GM23338 (cell line): ENCODE results near the gene B4GALNT4. TPM values are rescaled to one million over a fixed set of nuclear protein-coding genes. Genes with fewer than 3 reads are reported as not detected.

Experiments used
- ATAC-seq: fragments of 200-7000 bp; cut with Tn5 transposase; 3 replicates; pipeline ENCODE4 v1.9.1; 2020
- DNase-seq: peaks from one replicate; pipeline ENCODE4 v3.0.0-alpha.2; 2015; ENCODE audit warnings: low spot score
- H2AFZ ChIP-seq: fragments of 200-600 bp; sonication (generic); 2 replicates; pipeline ENCODE4 v1.8.0; 2016; ENCODE audit warnings: antibody characterized with exemption, mild to moderate bottlenecking, moderate library complexity
- H3F3A ChIP-seq: fragments of 200-600 bp; sonication (generic); replicated peaks from 2 replicates; pipeline ENCODE4 v1.8.0; 2017; ENCODE audit warnings: antibody characterized with exemption, mixed run types, low read depth
- H3K27ac ChIP-seq: fragments of 200-600 bp; sonication (generic); 2 replicates; pipeline ENCODE4 v1.6.1; 2016; ENCODE audit warnings: low read depth
- H3K27me3 ChIP-seq: fragments of 200-600 bp; sonication (generic); 2 replicates; pipeline ENCODE4 v1.8.0; 2016; ENCODE audit warnings: mild to moderate bottlenecking, mixed run types, moderate library complexity; ENCODE audit not compliant: insufficient read depth
- H3K36me3 ChIP-seq: fragments of 200-600 bp; sonication (generic); 2 replicates; pipeline ENCODE4 v1.8.0; 2016; ENCODE audit warnings: mild to moderate bottlenecking; ENCODE audit not compliant: insufficient read depth
- H3K4me1 ChIP-seq: fragments of 200-600 bp; sonication (generic); 2 replicates; pipeline ENCODE4 v1.8.0; 2016; ENCODE audit warnings: mild to moderate bottlenecking, moderate library complexity; ENCODE audit not compliant: insufficient read depth
- H3K4me2 ChIP-seq: fragments of 200-600 bp; sonication (generic); 2 replicates; pipeline ENCODE4 v1.7.1; 2017; ENCODE audit warnings: mixed run types
- H3K4me3 ChIP-seq: fragments of 200-600 bp; sonication (generic); 2 replicates; pipeline ENCODE4 v1.6.1; 2016; ENCODE audit warnings: mixed run types
- H3K79me2 ChIP-seq: fragments of 200-600 bp; sonication (generic); replicated peaks from 2 replicates; pipeline ENCODE4 v1.8.0; 2017; ENCODE audit warnings: mild to moderate bottlenecking; ENCODE audit not compliant: insufficient read depth
- H3K9me2 ChIP-seq: fragments of 200-600 bp; sonication (generic); 2 replicates; pipeline ENCODE4 v1.8.0; 2017; ENCODE audit not compliant: insufficient read depth
- H4K20me1 ChIP-seq: fragments of 200-600 bp; sonication (generic); replicated peaks from 2 replicates; pipeline ENCODE4 v1.8.0; 2017; ENCODE audit warnings: mild to moderate bottlenecking; ENCODE audit not compliant: insufficient read depth
- H3K27ac Mint-ChIP-seq: 2 replicates; pipeline ENCODE4 v1.8.0; 2020; ENCODE audit warnings: inconsistent platforms, mild to moderate bottlenecking, moderate library complexity, mixed read lengths
- H3K27me3 Mint-ChIP-seq: 3 replicates; pipeline ENCODE4 v1.8.0; 2022; ENCODE audit warnings: low read depth, mild to moderate bottlenecking, moderate library complexity, mixed read lengths, inconsistent platforms; ENCODE audit not compliant: insufficient read depth, poor library complexity
- H3K36me3 Mint-ChIP-seq: 3 replicates; pipeline ENCODE4 v1.8.0; 2021; ENCODE audit warnings: low read depth, mild to moderate bottlenecking, inconsistent platforms, moderate library complexity, mixed read lengths
- H3K4me1 Mint-ChIP-seq: 3 replicates; pipeline ENCODE4 v1.8.0; 2020; ENCODE audit warnings: mild to moderate bottlenecking, inconsistent platforms, mixed read lengths
- H3K4me3 Mint-ChIP-seq: 3 replicates; pipeline ENCODE4 v1.8.0; 2021; ENCODE audit warnings: moderate library complexity, mild to moderate bottlenecking, inconsistent platforms, mixed read lengths
- H3K9me3 Mint-ChIP-seq: 3 replicates; pipeline ENCODE4 v1.8.0; 2020; ENCODE audit warnings: moderate library complexity, mild to moderate bottlenecking, inconsistent platforms, mixed read lengths
- CREB1 ChIP-seq: fragments of 250-450 bp; sonication (Bioruptor Pico); IDR thresholded peaks from 2 replicates; pipeline ENCODE4 v1.5.0; 2020; ENCODE audit warnings: low read depth, mild to moderate bottlenecking, moderate library complexity
- EZH2 ChIP-seq: fragments of 200-600 bp; sonication (generic); IDR thresholded peaks from one replicate; pipeline ENCODE4 v1.8.0; 2017; ENCODE audit warnings: antibody characterized with exemption, mild to moderate bottlenecking, low read depth; ENCODE audit not compliant: unreplicated experiment
- EZH2phosphoT487 ChIP-seq: fragments of 200-600 bp; sonication (generic); IDR thresholded peaks from one replicate; pipeline ENCODE4 v1.8.1; 2018; ENCODE audit warnings: antibody characterized with exemption; ENCODE audit not compliant: unreplicated experiment
- JUNB ChIP-seq: IDR thresholded peaks from one replicate; pipeline ENCODE4 v1.6.1; 2016; ENCODE audit warnings: antibody characterized with exemption; ENCODE audit not compliant: unreplicated experiment
- NANOG ChIP-seq: IDR thresholded peaks from 2 replicates; pipeline ENCODE4 v1.6.1; 2016; ENCODE audit warnings: antibody characterized with exemption, borderline replicate concordance
- POLR2AphosphoS5 ChIP-seq: IDR thresholded peaks from 2 replicates; pipeline ENCODE4 v1.6.1; 2016; ENCODE audit warnings: antibody characterized with exemption, low read depth
- REST ChIP-seq: IDR thresholded peaks from one replicate; pipeline ENCODE4 v1.6.1; 2018; ENCODE audit warnings: antibody characterized with exemption; ENCODE audit not compliant: unreplicated experiment
- STAT1 ChIP-seq: IDR thresholded peaks from one replicate; pipeline ENCODE4 v1.6.1; 2016; ENCODE audit warnings: antibody characterized with exemption; ENCODE audit not compliant: unreplicated experiment
- ZNF114 ChIP-seq: fragments of 250-450 bp; sonication (Bioruptor Pico); IDR thresholded peaks from 2 replicates; pipeline ENCODE4 v1.5.0; 2020; ENCODE audit warnings: mild to moderate bottlenecking, moderate library complexity
- ZNF331 ChIP-seq: fragments of 250-450 bp; sonication (Bioruptor Pico); IDR thresholded peaks from 2 replicates; pipeline ENCODE4 v1.5.0; 2020; ENCODE audit warnings: low read depth, mild to moderate bottlenecking, moderate library complexity
- polyA plus RNA-seq: library from polyadenylated mRNA; unstranded; fragments of >200 nt; fragmentation: Nextera tagmentation; extraction: Ambion mirVana; gene quantifications from 2 replicates; pipeline ENCODE4 v1.2.1, GENCODE V29; 2016
- total RNA-seq: library from RNA; depleted of rRNA; stranded (reverse); fragments of >200 nt; shearing (Covaris generic); gene quantifications from 2 replicates; pipeline ENCODE4 v1.2.3, GENCODE V29; 2014
- TF ChIP-seq, protein P1 (sequence below), 2 experiments: fragments of 200-600 bp in 1 of 2; sonication (generic) in 1 of 2; conservative IDR thresholded peaks; 2 replicates each; pipeline versions ENCODE4 v1.5.1 to v1.6.1; 2016 to 2017; ENCODE audit warnings: antibody characterized with exemption in 2 of 2, low read depth in 2 of 2, mild to moderate bottlenecking in 2 of 2, moderate library complexity in 1 of 2
- TF ChIP-seq, protein P2 (sequence below): fragments of 250-450 bp; sonication (Bioruptor Pico); IDR thresholded peaks from 2 replicates; pipeline ENCODE4 v1.5.0; 2020; ENCODE audit warnings: mild to moderate bottlenecking, moderate library complexity
- TF ChIP-seq, protein P3 (sequence below): IDR thresholded peaks from 2 replicates; pipeline ENCODE4 v1.6.1; 2016; ENCODE audit warnings: antibody characterized with exemption

B4GALNT4 gene
- total and polyA plus RNA-seq, 2 experiments from 2014 or later = 49.9 to 92.6 TPM

DNA sequence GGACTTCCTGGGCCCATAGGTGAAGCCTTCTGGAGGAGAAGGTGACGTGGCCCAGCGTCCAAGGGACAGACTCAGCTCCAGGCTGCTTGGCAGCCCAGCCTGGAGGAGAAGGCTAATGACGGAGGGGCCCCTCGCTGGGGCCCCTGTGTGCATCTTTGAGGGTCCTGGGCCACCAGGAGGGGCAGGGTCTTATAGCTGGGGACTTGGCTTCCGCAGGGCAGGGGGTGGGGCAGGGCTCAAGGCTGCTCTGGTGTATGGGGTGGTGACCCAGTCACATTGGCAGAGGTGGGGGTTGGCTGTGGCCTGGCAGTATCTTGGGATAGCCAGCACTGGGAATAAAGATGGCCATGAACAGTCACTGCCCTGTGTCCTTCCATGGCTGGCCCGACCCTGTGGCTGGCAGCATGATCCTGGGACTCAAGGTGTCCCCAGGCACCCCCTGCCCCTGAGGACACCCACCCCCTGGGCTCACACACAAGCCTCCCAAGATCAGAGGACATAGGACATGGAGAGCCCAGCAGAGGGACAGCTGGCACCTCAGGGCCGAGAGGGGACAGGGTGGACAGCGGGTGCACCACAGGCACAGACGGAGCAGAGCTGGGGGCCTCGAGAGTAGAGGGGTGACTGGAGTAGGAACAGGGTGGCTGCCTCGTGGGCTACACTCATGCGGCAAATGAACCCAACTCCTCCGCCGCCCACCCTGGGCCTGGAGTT, 35.4 kb downstream of the B4GALNT4 start:
- TF ChIP-seq, protein P1, sequence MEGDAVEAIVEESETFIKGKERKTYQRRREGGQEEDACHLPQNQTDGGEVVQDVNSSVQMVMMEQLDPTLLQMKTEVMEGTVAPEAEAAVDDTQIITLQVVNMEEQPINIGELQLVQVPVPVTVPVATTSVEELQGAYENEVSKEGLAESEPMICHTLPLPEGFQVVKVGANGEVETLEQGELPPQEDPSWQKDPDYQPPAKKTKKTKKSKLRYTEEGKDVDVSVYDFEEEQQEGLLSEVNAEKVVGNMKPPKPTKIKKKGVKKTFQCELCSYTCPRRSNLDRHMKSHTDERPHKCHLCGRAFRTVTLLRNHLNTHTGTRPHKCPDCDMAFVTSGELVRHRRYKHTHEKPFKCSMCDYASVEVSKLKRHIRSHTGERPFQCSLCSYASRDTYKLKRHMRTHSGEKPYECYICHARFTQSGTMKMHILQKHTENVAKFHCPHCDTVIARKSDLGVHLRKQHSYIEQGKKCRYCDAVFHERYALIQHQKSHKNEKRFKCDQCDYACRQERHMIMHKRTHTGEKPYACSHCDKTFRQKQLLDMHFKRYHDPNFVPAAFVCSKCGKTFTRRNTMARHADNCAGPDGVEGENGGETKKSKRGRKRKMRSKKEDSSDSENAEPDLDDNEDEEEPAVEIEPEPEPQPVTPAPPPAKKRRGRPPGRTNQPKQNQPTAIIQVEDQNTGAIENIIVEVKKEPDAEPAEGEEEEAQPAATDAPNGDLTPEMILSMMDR (conservative IDR thresholded peaks at IDR 0.05; ENCODE audit: low read depth in 2 of 2) = no peak
- TF ChIP-seq POLR2AphosphoS5 = no peak
- TF ChIP-seq ZNF331 (CRISPR knock-in tag) = no peak
- no peak for TF ChIP-seq ZNF114
- TF ChIP-seq EZH2 = no peak
- no peak for TF ChIP-seq EZH2phosphoT487
- no peak for TF ChIP-seq JUNB
- no peak for TF ChIP-seq NANOG
- TF ChIP-seq, protein P2, sequence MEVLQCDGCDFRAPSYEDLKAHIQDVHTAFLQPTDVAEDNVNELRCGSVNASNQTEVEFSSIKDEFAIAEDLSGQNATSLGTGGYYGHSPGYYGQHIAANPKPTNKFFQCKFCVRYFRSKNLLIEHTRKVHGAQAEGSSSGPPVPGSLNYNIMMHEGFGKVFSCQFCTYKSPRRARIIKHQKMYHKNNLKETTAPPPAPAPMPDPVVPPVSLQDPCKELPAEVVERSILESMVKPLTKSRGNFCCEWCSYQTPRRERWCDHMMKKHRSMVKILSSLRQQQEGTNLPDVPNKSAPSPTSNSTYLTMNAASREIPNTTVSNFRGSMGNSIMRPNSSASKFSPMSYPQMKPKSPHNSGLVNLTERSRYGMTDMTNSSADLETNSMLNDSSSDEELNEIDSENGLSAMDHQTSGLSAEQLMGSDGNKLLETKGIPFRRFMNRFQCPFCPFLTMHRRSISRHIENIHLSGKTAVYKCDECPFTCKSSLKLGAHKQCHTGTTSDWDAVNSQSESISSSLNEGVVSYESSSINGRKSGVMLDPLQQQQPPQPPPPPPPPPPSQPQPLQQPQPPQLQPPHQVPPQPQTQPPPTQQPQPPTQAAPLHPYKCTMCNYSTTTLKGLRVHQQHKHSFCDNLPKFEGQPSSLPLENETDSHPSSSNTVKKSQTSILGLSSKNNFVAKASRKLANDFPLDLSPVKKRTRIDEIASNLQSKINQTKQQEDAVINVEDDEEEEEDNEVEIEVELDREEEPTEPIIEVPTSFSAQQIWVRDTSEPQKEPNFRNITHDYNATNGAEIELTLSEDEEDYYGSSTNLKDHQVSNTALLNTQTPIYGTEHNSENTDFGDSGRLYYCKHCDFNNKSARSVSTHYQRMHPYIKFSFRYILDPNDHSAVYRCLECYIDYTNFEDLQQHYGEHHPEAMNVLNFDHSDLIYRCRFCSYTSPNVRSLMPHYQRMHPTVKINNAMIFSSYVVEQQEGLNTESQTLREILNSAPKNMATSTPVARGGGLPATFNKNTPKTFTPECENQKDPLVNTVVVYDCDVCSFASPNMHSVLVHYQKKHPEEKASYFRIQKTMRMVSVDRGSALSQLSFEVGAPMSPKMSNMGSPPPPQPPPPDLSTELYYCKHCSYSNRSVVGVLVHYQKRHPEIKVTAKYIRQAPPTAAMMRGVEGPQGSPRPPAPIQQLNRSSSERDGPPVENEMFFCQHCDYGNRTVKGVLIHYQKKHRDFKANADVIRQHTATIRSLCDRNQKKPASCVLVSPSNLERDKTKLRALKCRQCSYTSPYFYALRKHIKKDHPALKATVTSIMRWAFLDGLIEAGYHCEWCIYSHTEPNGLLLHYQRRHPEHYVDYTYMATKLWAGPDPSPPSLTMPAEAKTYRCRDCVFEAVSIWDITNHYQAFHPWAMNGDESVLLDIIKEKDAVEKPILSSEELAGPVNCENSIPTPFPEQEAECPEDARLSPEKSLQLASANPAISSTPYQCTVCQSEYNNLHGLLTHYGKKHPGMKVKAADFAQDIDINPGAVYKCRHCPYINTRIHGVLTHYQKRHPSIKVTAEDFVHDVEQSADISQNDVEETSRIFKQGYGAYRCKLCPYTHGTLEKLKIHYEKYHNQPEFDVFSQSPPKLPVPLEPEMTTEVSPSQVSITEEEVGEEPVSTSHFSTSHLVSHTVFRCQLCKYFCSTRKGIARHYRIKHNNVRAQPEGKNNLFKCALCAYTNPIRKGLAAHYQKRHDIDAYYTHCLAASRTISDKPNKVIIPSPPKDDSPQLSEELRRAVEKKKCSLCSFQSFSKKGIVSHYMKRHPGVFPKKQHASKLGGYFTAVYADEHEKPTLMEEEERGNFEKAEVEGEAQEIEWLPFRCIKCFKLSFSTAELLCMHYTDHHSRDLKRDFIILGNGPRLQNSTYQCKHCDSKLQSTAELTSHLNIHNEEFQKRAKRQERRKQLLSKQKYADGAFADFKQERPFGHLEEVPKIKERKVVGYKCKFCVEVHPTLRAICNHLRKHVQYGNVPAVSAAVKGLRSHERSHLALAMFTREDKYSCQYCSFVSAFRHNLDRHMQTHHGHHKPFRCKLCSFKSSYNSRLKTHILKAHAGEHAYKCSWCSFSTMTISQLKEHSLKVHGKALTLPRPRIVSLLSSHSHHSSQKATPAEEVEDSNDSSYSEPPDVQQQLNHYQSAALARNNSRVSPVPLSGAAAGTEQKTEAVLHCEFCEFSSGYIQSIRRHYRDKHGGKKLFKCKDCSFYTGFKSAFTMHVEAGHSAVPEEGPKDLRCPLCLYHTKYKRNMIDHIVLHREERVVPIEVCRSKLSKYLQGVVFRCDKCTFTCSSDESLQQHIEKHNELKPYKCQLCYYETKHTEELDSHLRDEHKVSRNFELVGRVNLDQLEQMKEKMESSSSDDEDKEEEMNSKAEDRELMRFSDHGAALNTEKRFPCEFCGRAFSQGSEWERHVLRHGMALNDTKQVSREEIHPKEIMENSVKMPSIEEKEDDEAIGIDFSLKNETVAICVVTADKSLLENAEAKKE (CRISPR knock-in tag) = no peak
- TF ChIP-seq, protein P3, sequence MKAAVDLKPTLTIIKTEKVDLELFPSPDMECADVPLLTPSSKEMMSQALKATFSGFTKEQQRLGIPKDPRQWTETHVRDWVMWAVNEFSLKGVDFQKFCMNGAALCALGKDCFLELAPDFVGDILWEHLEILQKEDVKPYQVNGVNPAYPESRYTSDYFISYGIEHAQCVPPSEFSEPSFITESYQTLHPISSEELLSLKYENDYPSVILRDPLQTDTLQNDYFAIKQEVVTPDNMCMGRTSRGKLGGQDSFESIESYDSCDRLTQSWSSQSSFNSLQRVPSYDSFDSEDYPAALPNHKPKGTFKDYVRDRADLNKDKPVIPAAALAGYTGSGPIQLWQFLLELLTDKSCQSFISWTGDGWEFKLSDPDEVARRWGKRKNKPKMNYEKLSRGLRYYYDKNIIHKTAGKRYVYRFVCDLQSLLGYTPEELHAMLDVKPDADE = no peak
- TF ChIP-seq REST = no peak
- no peak for TF ChIP-seq STAT1
- TF ChIP-seq CREB1 (CRISPR knock-in tag) = no peak
- no peak for ATAC-seq
- H3K9me2 ChIP-seq = no peaks in the 10 kb centered on the region
- H3K79me2 ChIP-seq = no peaks in the 10 kb centered on the region
- H3K36me3 ChIP-seq = no peaks in the 10 kb centered on the region
- H3K27me3 ChIP-seq = no peaks in the 10 kb centered on the region
- Mint-ChIP-seq H3K9me3 (peaks cover 16% of the 10 kb centered on the region), H3K4me3 (no peak overlapping the region), H3K36me3 (peaks cover 2% of the 10 kb centered on the region), H3K27me3 (peaks cover 12% of the 10 kb centered on the region), H3K27ac (no peak overlapping the region), H3K4me1 (no peaks in the 10 kb centered on the region; the same call in 2 of the 3 replicates)
- H3K27ac ChIP-seq = no peak overlapping the region
- no peaks in the 10 kb centered on the region for H3K4me1 ChIP-seq
- H4K20me1 ChIP-seq = no peaks in the 10 kb centered on the region; the same call in 1 of the 2 replicates
- no peak overlapping the region for H3K4me3 ChIP-seq
- DNase-seq = no peak
- no peak overlapping the region for H3K4me2 ChIP-seq
- no peaks in the 10 kb centered on the region for H3F3A ChIP-seq
- H2AFZ ChIP-seq = no peak overlapping the region
